Body of pancreas (tissue), 4 donors: ENCODE results near the gene SOX9. TPM values are rescaled to one million over a fixed set of nuclear protein-coding genes. Genes with fewer than 3 reads are reported as not detected.

Experiments
- ATAC-seq: fragments of 150-250 bp; one replicate; pipeline ENCODE4 v1.9.1; 2016
- DNase-seq, 4 donors: peaks; one replicate each; pipeline ENCODE4 v3.0.0-alpha.2; 2019
- H3K27ac ChIP-seq, 4 donors: fragments of 200-600 bp; sonication (generic); 1 replicate in 3 of 4; 2 replicates in 1 of 4; pipeline versions ENCODE4 v1.5.1 to v1.6.1; 2016 to 2019; ENCODE audit warnings: mild to moderate bottlenecking in 1 of 4, mixed read lengths in 1 of 4, moderate library complexity in 1 of 4
- H3K27me3 ChIP-seq, 2 donors: fragments of 200-600 bp; sonication (generic); one replicate each; pipeline ENCODE4 v1.6.0; 2016; ENCODE audit warnings: mild to moderate bottlenecking in 1 of 2
- H3K36me3 ChIP-seq, 2 donors: fragments of 200-600 bp; sonication (generic); replicated peaks in 1 of 2; 2 replicates each; pipeline ENCODE4 v1.5.1; 2016; ENCODE audit warnings: low read depth in 2 of 2; ENCODE audit not compliant: insufficient read depth in 1 of 2
- H3K4me1 ChIP-seq: fragments of 200-600 bp; sonication (generic); one replicate; pipeline ENCODE4 v1.6.0; 2016
- H3K4me3 ChIP-seq, 2 donors: fragments of 200-600 bp; sonication (generic); 1 replicate in 1 of 2; 2 replicates in 1 of 2; pipeline ENCODE4 v1.5.1; 2016 to 2019
- H3K9me3 ChIP-seq, 3 donors: fragments of 200-600 bp; sonication (generic); 1 replicate in 2 of 3; 2 replicates in 1 of 3; pipeline ENCODE4 v1.5.1; 2016
- CTCF ChIP-seq, 7 experiments: fragments of 450-650 bp in 4 of 7; fragments of 200-600 bp in 3 of 7; sonication (generic) in 3 of 7; IDR thresholded peaks; one replicate each; pipeline ENCODE4 v1.5.1; 2016 to 2019; ENCODE audit warnings: antibody characterized with exemption in 7 of 7
- POLR2A ChIP-seq, 3 donors: fragments of 450-650 bp; IDR thresholded peaks; one replicate each; pipeline ENCODE4 v1.6.1; 2016; ENCODE audit warnings: antibody characterized with exemption in 3 of 3, mild to moderate bottlenecking in 2 of 3
- WGBS, 2 donors: methylation state at CpG; one replicate each; pipeline ENCODE4 v1.1.5; 2017; 5-methylcytosine and 5-hydroxymethylcytosine counted together
- intact Hi-C: fragments of 100-400 bp; cut with DNase I; formaldehyde crosslinking; loops from one replicate; pipeline ENCODE4 v1.15.1; 2023
- total RNA-seq, 2 donors: library from RNA; depleted of rRNA; stranded (reverse); fragments of >200 nt; gene quantifications; one replicate each; pipeline ENCODE4 v1.1.0, GENCODE V29; 2016

Gene SOX9
- total RNA-seq, 2 donors from 2014 or later: 35.8 to 47.5 TPM

- Histone ChIP-seq H3K27ac (peak overlapping the region; percentile 56 to 96 (median 68)), H3K27me3 (no peaks in the 10 kb centered on the region), H3K4me1 (peaks cover 48% of the 10 kb centered on the region), H3K36me3 (no peaks in the 10 kb centered on the region), H3K9me3 (no peaks in the 10 kb centered on the region), H3K4me3 (no peak overlapping the region)
- intact Hi-C loops: loop anchor here (10.0 kb wide), 1 partner anchor 408 kb away; no protein-coding TSS in a partner anchor
- TF ChIP-seq CTCF (IDR thresholded peaks at IDR 0.05) (peak in 4 of 7 experiments; percentile 15 to 21 (median 18)), POLR2A (IDR thresholded peaks at IDR 0.05) (peak in 2 of 3 donors; percentile 37 to 47)
- DNase-seq (peak; percentile 40 to 71 (median 54)), ATAC-seq (peak; percentile 75)
- 16 to 26% methylated on average over 8 of the region's 8 CpGs for WGBS, 2 donors
Observed at GRCh38 chr17:72126575-72127486, 6.0 kb downstream of the SOX9 start.

- ATAC-seq: no peak
- no peak for DNase-seq
- no peak for TF ChIP-seq POLR2A (IDR thresholded peaks at IDR 0.05)
- TF ChIP-seq CTCF (IDR thresholded peaks at IDR 0.05): no peak
- Histone ChIP-seq H3K4me1 (peaks cover 43% of the 10 kb centered on the region), H3K27ac (peak overlapping the region; percentile 15 to 96 (median 68)), H3K9me3 (no peaks in the 10 kb centered on the region), H3K36me3 (no peaks in the 10 kb centered on the region), H3K4me3 (no peak overlapping the region), H3K27me3 (no peaks in the 10 kb centered on the region)
- WGBS, 2 donors: 60 to 61% methylated on average over 3 of the region's 3 CpGs
- intact Hi-C loops: loop anchor here (10.0 kb wide), 1 partner anchor 407 kb away; no protein-coding TSS in a partner anchor
Observed at GRCh38 chr17:72128039-72128438, 7.2 kb downstream of the SOX9 start.

GRCh38 chr17:72134608-72135394 lies 14.0 kb downstream of the SOX9 start:
- TF ChIP-seq CTCF (IDR thresholded peaks at IDR 0.05) (no peak), POLR2A (IDR thresholded peaks at IDR 0.05) (no peak)
- H3K36me3 ChIP-seq: no peaks in the 10 kb centered on the region
- no peaks in the 10 kb centered on the region for H3K27me3 ChIP-seq
- H3K4me1 ChIP-seq: no peaks in the 10 kb centered on the region
- DNase-seq (no peak), ATAC-seq (no peak)
- no peaks in the 10 kb centered on the region for H3K9me3 ChIP-seq
- 52 to 68% methylated on average over 7 of the region's 7 CpGs for WGBS, 2 donors
- intact Hi-C loops: no loop called here
- no peak overlapping the region for H3K27ac ChIP-seq
- no peak overlapping the region for H3K4me3 ChIP-seq

DNA sequence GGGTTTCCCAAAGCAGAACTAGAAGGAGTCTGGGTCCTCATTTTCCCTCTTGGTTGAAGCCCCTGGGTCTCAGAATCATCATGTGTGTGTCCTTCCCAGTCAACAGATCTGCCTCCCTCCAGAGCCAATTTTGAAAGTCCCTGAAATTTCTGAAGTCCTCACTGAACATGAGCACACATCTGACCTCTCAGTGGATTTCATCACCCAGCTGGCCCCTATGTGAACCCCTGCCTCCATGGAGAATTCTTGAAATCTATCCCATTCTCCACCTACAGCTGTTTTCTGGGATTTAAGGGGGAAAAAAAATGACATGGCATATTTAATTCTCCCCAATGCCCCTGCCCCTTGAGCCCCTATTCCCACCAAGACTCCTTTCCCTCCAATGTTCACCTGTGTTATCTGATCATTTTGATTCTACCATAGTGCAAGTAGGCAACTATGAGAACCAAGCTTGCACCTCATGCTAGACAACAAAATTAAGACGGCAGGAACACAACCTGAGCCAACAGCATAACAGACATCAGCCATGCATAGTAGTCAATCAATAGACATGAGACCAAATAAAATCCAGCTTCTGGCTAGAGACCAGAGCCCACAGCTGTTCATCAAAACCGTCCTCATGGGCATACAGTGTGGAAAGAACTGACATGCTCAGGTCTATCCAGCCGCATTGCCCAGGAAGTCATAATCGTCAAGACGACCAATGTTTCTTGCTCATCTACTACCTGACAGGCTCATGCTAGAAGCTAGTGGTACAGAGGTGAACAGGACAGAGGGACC lies 14.9 kb downstream of the SOX9 start:
- Histone ChIP-seq H3K9me3 (no peaks in the 10 kb centered on the region), H3K27me3 (no peaks in the 10 kb centered on the region), H3K36me3 (no peaks in the 10 kb centered on the region), H3K27ac (no peak overlapping the region), H3K4me1 (no peaks in the 10 kb centered on the region), H3K4me3 (no peak overlapping the region)
- TF ChIP-seq POLR2A (IDR thresholded peaks at IDR 0.05) (no peak), CTCF (IDR thresholded peaks at IDR 0.05) (no peak)
- WGBS, 2 donors: 85 to 87% methylated on average over 5 of the region's 5 CpGs
- no peak for DNase-seq
- no peak for ATAC-seq
- intact Hi-C loops: no loop called here
